AG04450 (cell line): Measurements from ENCODE around the gene PDSS1. TPM values are rescaled to one million over a fixed set of nuclear protein-coding genes. Genes with fewer than 3 reads are reported as not detected.

ENCODE experiments used
- CTCF ChIA-PET: fragments of 300-600, 350-600 bp; formaldehyde crosslinking; extraction: SDS; loops from one replicate; lab custom pipeline; 2022; ENCODE audit warnings: antibody characterized with exemption, inconsistent platforms; lab: Charles Lee
- POLR2A ChIA-PET: fragments of 350-600 bp; formaldehyde crosslinking; extraction: SDS; loops from one replicate; lab custom pipeline; 2021; ENCODE audit warnings: antibody characterized with exemption, inconsistent platforms; lab: Yijun Ruan, JAX
- DNase-seq: peaks from one replicate; pipeline ENCODE4 v3.0.0-alpha.2; 2011; ENCODE audit warnings: low read depth, low spot score
- H3K27ac ChIP-seq: one replicate; pipeline ENCODE4 v1.5.1; 2012; ENCODE audit warnings: low read depth, low read length, control low read depth
- H3K27me3 ChIP-seq: one replicate; pipeline ENCODE4 v1.6.0; 2012; ENCODE audit warnings: low read length; ENCODE audit not compliant: control insufficient read depth, insufficient read depth
- H3K4me3 ChIP-seq: 2 replicates; pipeline ENCODE4 v1.5.1; 2011; ENCODE audit warnings: mild to moderate bottlenecking, low read depth, low read length, control low read depth
- H3K9me3 ChIP-seq: 2 replicates; pipeline ENCODE4 v1.5.1; 2012; ENCODE audit warnings: low read length; ENCODE audit not compliant: control insufficient read depth, insufficient read depth
- polyA plus RNA-seq: library from polyadenylated mRNA; depleted of rRNA; stranded (reverse); fragments of >200 nt; gene quantifications from 2 replicates; pipeline ENCODE4 v1.2.3, GENCODE V29; 2011
- TF ChIP-seq, protein P1 (sequence below): IDR thresholded peaks from 2 replicates; pipeline ENCODE4 v1.5.1; 2011; ENCODE audit warnings: low read depth, low read length, control low read depth, inconsistent platforms

The PDSS1 gene
- polyA plus RNA-seq, 1 experiment, result 10.4 TPM

DNA sequence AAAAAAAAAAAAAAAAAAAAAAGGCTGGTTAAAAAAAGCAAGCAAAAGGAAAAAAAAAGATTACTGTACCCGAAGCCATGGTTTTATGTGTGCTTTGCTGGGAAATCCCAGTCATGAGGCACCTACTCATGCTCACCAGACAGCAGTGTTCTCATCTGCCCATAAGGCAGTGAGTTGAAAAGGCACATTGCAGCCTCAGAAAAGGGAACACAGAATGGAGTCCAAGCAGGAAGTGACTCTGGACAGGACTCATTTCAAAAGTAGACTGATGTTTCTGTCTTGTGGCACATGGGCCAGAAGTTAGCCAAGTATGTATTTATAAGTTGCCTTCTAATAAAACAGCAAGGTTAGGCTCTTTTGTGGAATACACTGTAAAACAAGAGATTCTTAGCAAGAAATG lies 40.2 kb downstream of the PDSS1 start:
- no peaks in the 10 kb centered on the region for H3K9me3 ChIP-seq
- CTCF ChIA-PET, result no interaction called here
- no peak overlapping the region for H3K27ac ChIP-seq
- no peaks in the 10 kb centered on the region for H3K27me3 ChIP-seq
- POLR2A ChIA-PET, result no interaction called here
- DNase-seq, result no peak
- TF ChIP-seq, protein P1, sequence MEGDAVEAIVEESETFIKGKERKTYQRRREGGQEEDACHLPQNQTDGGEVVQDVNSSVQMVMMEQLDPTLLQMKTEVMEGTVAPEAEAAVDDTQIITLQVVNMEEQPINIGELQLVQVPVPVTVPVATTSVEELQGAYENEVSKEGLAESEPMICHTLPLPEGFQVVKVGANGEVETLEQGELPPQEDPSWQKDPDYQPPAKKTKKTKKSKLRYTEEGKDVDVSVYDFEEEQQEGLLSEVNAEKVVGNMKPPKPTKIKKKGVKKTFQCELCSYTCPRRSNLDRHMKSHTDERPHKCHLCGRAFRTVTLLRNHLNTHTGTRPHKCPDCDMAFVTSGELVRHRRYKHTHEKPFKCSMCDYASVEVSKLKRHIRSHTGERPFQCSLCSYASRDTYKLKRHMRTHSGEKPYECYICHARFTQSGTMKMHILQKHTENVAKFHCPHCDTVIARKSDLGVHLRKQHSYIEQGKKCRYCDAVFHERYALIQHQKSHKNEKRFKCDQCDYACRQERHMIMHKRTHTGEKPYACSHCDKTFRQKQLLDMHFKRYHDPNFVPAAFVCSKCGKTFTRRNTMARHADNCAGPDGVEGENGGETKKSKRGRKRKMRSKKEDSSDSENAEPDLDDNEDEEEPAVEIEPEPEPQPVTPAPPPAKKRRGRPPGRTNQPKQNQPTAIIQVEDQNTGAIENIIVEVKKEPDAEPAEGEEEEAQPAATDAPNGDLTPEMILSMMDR, result no peak
- H3K4me3 ChIP-seq, result no peak overlapping the region

DNA sequence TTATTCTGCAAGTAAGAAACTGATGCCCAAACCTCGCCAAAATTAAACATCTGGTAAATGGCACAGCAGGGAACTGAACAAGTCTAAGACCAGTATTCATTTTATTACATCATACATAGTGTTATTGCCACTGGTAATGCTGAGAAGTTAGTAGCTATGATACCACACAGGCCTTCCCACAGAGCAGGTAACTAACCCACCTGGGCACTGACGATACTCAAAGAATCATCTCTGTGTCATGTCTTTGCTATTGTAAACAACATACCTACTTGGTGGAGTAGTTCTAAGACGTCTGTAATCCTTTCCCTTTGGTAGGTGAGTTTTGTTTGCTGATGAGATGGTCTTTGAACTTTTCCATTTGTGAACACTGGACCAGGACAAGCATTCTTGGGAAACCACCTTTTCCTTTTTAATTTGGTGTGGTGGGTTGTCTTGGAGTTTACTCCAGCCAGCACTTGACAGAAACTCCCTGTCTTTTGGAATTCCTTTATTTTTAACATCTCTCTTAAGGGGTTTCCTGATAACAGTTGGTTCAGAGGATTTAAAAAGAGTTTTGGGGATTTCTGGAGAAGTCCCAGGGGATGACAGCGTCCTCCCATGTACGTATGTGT lies 40.9 kb downstream of the PDSS1 start:
- Histone ChIP-seq H3K27ac (no peak overlapping the region), H3K4me3 (no peak overlapping the region), H3K27me3 (no peaks in the 10 kb centered on the region), H3K9me3 (no peaks in the 10 kb centered on the region)
- TF ChIP-seq, protein P1, result no peak
- ChIA-PET POLR2A (no interaction called here), CTCF (interaction anchor here (2.9 kb wide), 1 partner anchor 144 kb away, joined by 9 read pairs; no protein-coding TSS in a partner anchor)
- no peak for DNase-seq

DNA sequence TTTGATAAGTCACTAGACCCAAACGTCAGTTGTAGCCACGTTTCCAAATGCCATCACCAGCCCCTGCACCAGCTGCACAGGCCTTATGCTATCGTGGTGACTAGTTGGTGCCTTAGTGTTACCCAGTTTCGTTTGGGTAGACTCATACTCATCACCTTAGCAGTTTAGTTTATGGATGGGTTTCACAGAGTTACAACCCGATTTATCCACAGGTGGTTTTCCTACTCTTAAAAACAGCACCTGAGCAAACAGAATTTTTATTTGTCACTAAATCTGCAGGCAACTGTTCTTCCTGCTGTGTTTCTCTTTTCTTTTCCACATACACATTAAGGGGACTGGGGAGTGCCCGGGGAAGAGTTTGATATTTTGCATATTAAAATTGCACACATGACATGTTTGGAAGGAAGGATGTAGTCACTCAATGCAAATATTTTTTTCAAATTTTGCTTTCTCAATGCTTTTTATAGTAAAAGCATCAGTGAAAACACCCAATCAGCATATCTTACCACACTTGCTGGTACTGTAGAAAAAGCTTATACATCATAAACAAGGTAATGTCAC lies 41.6 kb downstream of the PDSS1 start:
- TF ChIP-seq, protein P1, result no peak
- Histone ChIP-seq H3K27me3 (no peaks in the 10 kb centered on the region), H3K4me3 (no peak overlapping the region), H3K27ac (no peak overlapping the region), H3K9me3 (no peaks in the 10 kb centered on the region)
- no peak for DNase-seq
- ChIA-PET CTCF (interaction anchor here (2.9 kb wide), 1 partner anchor 143 kb away, joined by 9 read pairs; no protein-coding TSS in a partner anchor), POLR2A (no interaction called here)

DNA sequence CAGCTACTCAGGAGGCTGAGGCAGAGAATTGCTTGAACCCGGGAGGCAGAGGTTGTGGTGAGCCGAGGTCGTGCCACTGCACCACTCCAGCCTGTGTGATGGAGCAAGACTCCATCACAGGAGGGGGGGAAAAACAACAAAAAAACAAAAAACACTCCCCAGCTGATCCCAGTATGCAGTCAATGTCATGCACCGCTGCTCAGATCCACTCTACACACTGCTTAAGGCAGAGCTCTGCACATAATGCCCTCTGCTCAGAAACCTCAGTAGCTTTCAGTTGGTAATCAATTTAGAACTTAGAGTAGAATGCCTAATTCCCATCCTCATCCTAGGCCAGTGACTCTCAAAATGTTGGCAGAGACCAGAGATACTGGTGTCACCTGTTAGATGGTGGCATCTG lies 43.9 kb downstream of the PDSS1 start:
- POLR2A ChIA-PET, result no interaction called here
- CTCF ChIA-PET, result no interaction called here

DNA sequence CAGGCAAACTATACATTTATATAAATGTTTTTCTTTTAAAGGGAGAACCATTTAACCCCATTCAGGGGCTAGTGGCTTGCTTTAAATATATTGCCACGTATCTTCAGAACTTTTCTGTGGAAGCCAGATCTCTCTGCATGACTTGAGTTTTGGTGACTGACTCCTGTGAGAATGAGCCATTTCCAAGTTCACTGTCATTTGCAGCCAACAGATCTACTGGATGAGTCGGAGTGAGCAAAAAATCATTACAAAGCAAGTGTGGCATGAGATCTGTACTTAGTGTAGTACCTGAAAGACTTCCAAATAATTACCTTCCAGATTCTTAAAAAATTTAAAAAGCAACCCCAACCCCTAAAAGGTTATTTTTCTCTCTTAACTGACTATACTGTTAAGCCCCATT lies 45.6 kb downstream of the PDSS1 start:
- TF ChIP-seq, protein P1, result no peak
- Histone ChIP-seq H3K9me3 (no peaks in the 10 kb centered on the region; the same call in 1 of the 2 replicates), H3K4me3 (no peak overlapping the region), H3K27me3 (no peaks in the 10 kb centered on the region), H3K27ac (no peak overlapping the region)
- no peak for DNase-seq
- ChIA-PET POLR2A (no interaction called here), CTCF (interaction anchor here (0.8 kb wide), 1 partner anchor 17 kb away, joined by 4 read pairs; no protein-coding TSS in a partner anchor)

More for the DNA sequence above, 43.9 kb downstream of the PDSS1 start:
- H3K27ac ChIP-seq, result no peak overlapping the region
- no peaks in the 10 kb centered on the region for H3K27me3 ChIP-seq
- no peak for DNase-seq
- no peak overlapping the region for H3K4me3 ChIP-seq
- TF ChIP-seq, protein P1, result no peak
- H3K9me3 ChIP-seq, result no peaks in the 10 kb centered on the region; the same call in 1 of the 2 replicates
